GM21825 (cell line): Measurements from ENCODE around the gene FEZ2.

Experiments
- ATAC-seq: cut with Tn5 transposase; IDR thresholded peaks from one replicate; pipeline ENCODE4 v1.9.1; 2021; ENCODE audit warnings: mild to moderate bottlenecking, moderate library complexity; ENCODE audit not compliant: unreplicated experiment

The FEZ2 gene

DNA sequence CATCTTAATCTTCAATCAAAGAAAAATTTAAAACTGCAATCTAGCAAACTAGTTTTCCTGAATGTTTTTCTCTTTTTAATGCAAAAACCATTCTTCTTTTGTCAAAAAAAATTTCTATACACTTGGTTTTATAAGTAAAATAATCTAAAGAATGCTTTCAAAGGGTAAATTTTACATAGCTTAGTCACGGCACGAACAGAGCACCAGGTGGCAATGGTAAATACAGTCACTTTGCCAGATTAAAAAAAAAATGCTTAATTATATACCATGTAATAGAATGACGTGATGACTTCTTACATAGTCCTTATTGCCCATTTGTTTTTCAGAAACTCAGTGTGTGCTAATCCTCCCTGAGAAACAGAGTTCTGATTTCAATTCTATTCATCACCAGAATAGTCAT lies 10.4 kb downstream of the FEZ2 start:
- no peak for ATAC-seq

DNA sequence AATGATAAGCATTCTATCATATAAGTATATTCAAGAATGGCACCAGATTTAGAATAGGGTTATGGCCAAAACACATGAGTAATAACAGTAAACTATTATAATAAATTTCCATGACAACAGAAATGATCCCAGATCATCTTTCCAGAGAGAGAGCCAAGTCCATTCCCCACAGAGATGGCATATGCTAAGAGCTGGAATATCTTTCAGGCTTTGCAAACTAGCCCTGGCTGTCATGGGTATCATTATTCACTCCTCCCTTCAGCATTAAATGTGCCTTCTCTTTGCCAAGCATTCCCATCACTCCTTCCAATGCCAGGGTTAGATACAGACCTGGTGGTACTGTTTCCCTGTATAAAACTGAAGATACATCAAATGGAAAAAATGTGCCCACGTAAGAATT lies 10.9 kb downstream of the FEZ2 start:
- no peak for ATAC-seq

DNA sequence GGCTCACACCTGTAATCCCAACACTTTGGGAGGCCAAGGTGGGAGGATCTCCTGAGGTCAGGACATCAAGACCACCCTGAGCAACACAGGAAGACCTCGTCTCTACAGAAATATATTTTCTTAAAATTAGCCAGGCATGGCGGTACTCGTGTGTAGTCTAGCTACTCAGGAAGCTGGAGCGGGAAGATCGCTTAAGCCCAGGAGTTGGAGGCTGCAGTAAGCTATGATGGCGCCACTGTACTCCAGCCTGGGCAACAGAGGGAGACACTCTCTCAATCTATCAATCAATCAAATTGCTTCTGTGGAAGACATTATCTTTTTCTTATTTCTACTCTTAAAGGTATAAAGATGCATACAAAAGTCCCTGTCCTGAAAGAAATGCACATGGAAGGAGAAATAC lies 11.3 kb downstream of the FEZ2 start:
- no peak for ATAC-seq

DNA sequence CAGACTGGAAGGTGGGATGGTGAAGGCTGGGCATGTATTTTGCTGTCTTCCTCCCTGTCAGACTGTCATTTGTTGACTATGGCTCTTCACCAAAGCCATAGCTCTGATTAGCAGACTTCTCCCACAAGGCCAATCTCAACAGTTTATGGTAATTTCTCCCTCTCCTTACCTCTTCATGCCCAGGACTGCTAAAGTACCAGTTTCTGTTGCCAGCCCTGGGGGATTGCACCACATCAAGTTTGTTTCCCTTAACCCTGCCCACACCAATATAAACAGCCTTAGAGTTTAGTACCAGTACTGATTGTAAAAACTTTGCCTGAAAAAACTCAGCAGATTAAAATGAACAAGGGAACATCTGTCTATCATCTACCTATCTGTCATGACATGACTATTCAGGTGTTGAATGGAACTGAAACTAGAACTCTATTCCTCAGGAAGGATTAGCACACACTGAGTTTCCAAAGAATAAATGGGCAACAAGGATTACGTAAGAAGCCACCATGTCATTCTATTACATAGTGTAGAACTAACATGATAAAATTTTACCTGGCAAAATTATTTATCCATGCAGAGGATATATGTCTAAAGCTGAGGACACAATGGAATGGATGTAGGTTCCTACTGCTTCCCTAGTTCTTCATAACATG lies 13.7 kb downstream of the FEZ2 start:
- no peak for ATAC-seq

DNA sequence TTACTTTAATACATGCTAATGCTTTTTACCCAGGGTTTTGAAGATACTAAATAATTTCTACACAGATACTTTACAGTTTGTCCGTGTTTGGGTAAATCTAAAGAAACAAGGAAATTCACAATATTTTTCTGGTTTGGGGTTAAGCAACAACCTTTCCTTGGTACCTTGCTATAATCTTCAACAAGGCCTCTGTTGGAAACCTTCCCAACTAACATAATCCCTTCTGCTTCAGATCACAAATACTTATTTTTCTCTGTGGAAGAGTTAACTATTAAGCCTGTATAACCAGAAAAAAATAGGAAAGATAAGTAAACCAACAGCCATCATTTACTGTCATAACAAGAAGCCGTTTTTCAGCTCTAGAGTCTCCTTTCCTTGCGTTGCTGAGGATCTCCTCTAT lies 15.0 kb downstream of the FEZ2 start:
- no peak for ATAC-seq

DNA sequence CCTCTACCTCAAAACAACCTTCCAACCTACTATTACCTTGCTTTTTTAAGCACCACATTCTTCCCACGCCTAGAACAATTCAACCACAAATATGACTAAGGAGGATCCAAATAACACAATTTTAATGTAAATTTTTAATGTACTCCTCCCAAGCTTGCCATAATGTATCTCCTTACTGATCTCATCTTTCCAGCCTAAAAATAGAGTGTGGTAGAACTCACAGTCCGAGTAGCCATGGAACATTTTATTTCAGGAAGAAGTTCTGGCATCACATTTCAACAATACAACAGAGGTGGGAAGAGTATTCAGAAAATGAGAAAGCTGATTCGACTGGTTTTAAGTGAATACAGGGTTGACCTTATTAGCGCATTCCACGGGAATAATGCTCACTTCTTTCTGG lies 15.4 kb downstream of the FEZ2 start:
- ATAC-seq, result no peak

DNA sequence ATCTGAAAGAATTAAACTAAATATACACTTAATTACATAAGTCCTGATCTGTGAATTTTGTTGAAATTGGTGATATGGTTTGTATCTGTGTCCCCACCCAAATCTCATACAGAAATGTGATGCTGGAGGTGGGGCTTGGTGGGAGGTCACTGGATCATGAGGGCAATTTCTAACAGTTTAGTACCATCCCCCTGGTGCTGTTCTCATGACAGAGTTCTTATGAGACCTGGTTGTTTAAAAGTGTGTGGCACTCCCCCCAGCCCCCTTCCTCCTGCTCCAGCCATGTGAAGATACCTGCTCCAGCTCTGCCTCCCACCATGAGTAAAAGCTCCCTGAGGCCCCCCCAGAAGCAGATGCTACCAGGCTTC lies 18.7 kb downstream of the FEZ2 start:
- no peak for ATAC-seq

DNA sequence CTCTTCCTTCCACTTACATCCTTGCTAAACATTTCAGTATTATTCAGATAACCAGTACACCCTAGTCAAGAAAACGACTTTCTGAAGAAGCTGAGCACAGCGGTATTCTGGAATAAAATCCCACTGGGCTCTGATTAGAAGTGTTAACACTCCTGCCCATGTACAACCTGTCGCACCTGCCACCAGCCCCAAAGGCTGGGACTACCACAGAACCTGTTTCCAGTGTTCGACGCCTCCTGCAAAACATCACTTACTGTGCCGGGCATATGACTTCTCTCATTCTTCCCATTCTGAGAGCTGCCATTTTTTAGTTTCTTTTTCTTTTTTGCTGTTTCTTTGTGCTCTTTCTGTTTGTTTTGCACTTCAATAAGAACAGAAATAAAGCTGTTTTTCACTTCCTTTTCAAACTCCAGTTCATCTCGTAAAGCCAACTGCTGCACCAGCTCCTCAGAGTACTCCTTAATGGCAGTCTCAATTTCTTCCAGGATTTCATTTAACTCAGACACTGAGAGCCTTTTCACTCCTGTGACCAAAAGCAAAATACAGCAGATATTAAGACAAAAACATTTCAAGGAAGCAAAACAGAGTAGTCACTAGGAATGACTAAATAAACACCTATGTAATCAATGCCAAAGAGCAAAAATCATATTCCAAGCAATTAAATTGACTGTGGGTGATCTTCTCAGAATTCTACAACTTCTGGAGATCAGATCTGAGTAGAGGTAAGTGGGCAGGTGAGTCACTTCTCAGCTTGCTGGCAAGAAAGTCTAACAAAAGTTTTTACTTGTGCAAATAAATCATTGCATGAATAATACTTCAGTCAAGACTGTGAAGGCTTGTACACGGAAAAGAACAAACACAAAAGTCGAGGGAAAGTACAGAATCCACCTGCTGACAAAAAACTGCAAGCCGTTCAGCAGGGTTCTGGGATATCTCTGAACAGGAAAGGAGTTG lies 19.3 kb downstream of the FEZ2 start:
- ATAC-seq, result no peak

DNA sequence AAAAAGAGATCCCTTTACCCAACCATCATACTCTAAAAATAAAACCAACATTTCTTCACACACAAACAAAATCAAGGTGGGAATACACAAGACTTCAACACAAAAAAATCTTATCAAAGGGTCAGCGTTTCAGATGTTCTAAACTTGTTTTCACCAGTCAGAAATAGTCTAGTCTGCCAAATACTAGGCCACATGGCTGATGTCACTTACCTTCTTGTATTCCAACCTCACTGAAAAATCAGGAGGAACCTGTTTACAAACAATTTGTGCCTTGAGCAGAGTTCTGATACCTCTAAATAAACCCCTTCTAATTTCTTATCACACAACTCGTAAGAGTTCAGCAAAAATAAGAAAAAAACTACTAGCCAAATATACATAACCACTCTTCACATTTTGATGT lies 20.1 kb downstream of the FEZ2 start:
- ATAC-seq, result no peak

DNA sequence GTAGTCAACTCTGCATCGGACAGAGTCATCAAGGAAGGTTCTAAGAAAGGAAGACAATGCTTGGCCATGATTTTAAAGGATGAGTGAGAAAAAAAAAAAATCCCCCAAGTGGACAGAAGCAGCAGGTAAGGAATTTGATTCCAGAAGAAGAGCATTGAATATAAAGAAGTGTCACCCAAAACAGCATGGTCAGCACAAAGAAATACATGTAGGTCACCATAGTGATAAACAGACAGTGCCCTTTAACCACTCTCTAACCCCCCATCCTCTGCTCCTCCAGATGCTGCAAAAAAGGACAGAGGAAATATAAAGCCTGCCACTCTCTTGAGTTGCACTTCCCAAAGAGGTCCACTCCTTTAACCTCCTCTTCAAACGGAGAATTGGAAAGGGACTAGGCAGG lies 23.4 kb downstream of the FEZ2 start:
- no peak for ATAC-seq

DNA sequence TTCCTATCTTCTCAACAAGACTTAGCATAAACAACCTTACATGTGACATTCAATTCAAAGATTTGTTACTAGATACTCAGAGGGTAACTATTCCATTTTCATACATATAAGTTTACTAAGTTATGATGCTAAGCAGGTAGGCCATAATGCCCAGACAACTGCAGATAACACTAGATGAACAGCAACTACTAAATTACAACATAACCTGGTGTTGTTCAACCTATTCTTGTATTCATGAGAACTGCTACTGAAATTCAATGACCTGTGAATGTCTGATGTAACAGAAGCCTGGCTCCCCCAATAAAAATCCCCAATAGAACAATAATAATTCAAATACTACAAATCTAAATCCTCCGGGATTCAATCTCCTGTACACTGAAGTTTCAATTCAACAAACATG lies 24.8 kb downstream of the FEZ2 start:
- no peak for ATAC-seq

DNA sequence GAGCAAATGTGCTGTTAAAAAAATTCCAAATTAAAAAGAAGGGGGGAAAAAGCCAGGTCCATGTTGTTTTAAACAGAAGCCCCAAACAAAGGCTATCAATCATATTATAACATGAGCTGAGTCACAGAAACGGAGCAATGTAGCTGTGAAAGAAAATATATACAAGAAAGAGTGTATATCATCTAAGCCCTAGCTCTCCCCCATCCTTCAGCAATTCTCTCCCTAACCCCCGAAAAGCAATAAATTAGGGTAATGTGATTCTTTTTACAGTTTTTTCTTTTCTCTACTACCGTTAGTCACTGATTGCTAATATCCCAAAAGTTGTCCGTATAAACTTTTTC lies 25.3 kb downstream of the FEZ2 start:
- no peak for ATAC-seq

DNA sequence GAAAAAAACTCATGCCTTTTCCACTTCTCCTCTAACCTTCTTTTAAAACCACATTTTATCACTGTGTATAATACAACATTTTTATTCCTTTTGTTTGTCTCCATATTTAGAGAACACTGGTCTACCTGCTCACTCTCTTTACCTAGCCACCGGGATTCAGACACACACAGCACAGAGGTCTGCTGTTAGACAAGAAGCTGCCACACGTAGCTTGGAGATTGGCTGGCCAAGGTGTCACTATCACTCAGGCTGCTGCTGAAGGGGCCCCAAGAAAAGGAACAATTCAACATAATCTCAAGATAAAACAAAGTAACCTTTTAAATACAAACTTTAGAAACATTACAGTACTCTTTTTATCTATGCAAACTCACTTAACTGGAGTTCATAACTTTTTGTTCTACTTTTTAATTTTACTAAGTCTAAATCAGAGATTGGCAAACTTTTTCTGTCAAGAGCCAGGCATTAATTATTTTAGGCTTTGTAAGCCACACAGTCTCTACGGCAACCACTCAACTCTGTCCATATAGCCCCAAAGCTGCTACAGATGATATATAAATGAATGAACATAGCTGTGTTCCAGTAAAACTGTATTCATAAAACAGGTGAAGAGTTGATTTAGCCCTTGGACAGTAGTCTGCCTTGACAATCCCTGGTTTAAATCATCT lies 25.8 kb downstream of the FEZ2 start:
- no peak for ATAC-seq

DNA sequence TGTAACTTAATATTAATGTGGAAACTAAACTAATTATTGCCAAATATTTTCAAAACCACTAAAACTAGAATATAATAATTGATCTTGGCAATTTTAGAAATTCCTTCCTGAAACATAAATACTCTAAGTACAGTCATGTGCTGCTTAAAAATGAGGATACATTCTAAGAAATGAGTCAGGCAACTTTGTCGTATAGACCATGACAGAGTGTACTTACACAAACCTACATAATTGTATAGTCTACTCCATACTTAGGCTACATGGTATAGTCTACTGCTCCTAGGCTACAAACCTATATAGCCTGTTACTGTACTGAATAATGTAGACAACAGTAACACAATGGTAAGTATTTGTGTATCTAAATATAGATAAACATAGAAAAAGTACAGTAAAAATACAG lies 27.6 kb downstream of the FEZ2 start:
- no peak for ATAC-seq

DNA sequence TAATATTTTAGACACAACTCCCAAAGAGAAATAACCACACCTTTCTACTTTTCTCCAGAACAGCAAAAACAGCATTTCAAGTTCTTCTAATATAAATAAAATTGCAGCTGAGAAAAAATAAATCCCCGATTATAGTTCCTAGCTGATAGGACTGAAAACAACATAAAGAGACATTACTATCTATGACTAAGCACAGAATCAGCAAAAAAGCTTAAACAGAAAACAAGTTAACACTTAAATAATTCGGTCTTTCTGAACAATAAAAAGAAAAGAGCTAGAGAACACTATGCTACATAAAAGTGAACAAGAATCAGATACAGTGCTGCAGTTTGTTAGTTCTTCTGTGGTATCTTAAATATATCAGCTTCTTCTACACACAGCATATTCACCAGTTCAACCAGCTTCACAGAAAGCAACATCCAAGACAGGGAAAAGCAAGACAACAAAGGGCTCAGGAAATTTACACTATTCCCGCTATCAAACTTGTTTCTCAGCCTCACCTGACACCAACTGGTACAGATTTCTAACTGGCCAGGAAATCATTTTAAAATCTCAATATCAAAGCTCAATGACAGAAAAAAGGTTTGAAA lies 28.6 kb downstream of the FEZ2 start:
- no peak for ATAC-seq

DNA sequence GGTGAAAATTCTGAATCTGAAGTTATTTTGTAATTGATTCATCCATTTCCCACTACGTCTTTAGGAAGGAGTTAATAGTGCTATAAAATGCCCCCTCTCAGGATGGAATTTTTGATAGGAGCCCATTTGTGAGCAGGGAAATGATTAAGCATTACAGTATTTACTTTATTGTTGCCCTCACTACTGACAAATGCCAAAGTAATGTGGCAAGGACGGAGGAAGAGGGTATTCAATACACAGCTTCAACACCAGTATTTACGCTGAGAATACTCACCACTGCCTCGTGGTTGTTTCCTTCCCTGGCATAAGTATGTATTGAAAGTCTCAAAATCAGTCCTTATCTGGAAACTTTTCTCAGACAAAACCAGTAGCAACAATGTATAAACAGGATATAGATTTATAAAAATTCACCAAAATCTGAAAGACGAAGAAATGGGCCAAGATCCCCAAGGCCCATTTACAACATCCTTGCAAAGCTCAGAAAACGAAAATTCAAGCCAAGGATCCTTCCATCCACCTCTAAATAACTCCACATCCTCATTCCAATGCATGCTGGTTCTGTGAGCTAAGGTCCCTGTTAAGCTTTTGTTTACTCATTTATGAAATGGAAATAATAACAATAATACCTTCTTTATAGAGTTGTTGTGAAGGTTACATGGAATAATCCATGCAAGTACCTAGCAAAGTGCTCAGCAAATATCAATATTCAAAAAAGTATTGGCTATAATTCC lies 29.3 kb downstream of the FEZ2 start:
- ATAC-seq, result no peak

DNA sequence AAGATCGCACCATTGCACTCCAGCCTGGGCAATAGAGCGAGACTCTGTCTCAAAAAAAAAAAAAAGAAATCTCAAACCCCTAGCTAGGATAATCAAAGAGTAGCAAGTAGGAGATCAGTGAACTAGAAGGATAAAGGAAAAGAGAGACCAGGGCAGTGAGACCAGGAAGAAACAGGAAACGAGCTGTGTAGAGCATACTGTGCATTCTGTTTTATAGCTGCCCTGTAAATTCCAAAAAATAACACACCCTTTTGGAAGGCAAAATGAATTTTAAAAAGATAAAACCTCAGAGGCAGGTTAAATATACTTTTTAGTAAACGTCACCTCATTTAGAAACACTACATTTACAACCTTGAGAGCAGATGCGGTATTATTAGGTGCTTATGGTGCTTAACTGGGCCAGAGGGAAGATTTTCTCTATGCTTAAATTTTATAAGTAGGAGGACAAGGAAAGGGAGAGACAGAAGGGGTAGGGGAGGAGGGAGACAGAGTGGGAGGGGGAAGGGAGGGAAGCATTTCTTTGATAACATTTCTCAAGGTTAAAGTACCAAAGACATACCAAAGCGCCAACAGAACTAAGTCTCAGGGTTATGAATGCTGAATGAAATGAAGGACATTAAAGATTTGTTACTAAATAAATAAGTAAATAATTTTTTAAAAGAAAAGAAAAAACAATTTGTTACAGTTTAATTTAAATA lies 30.1 kb downstream of the FEZ2 start:
- ATAC-seq, result no peak

DNA sequence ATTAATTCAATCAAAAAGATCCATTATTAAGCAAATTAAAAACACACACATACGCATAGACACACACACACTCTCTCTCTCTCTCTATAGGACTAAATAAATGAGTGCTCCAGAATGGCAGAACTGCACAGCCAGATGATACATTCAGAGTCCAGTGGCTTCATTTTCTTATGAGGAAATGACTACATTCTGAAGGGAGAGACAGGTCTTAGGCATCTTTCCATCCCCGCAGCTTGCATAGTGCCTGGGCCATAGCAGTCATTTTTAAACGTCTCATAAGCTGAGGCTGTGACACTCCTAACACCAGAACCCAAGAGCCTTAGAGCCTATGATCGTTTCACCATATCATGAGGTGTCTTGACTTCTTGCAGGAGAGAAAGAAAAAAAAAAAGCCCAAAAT lies 31.1 kb downstream of the FEZ2 start:
- ATAC-seq, result no peak

DNA sequence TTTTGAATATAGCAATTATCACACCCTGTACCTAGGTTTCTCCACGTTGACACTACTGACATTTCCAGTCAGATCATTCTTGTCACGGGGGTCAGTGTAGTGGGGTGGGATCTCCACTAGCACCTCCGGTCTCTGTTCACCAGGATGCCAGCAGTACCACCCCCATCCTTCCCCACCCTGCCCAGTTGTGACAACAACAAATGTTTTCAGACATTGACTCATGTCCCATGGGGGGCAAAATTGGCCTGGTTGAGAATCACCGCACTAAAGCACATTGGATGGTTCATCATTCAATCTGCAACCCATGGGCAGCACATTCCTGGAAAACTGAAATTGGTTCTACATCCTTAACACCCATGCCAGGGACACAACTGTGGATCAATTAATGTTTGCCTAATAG lies 32.3 kb downstream of the FEZ2 start:
- no peak for ATAC-seq

DNA sequence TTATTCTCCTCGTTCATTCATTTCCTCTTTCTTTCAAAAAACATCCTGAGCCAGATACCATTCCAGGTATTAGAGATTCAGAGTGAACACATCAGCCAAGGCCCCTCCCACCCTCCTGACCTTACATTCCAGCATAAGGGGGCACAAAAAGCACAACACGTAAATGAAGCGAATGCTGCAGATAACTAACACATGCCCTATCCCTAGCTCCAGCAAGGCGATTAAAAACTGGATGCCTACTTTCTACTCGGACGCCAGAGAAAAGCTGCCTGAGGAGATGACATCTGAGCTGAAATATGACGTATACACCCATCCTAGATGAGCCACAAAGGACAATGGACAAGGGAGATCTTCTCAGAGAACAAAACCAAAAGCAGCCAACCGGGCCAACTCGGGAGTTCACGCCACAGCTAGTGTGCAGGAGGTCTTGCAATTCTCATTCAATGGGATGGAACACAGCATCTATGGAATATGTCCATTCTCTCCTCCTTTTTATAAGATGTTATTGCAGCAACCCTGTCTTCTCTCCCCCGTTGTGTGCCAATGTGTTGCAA lies 33.5 kb downstream of the FEZ2 start:
- ATAC-seq, result no peak
